HG03103 (cell line): ENCODE measurements around the gene PPP2R1B.
"Not testable (repeated sequence)": the region's sequence is repeated elsewhere in the genome, so short reads cannot be mapped to it uniquely, and the experiment has no call there.

Experiments used
- ATAC-seq: cut with Tn5 transposase; IDR thresholded peaks from one replicate; pipeline ENCODE4 v1.9.1; 2021; ENCODE audit warnings: low read depth; ENCODE audit not compliant: unreplicated experiment

The PPP2R1B gene

GRCh38 chr11:111729071-111729830, 36.9 kb downstream of the PPP2R1B start:
- ATAC-seq, result no peak

- no peak for ATAC-seq
These were observed 38.8 kb downstream of the PPP2R1B start for GRCh38 chr11:111727431-111727830.

GRCh38 chr11:111726301-111726713, 39.9 kb downstream of the PPP2R1B start:
- ATAC-seq, result no peak

- ATAC-seq, result no peak
These were observed 40.6 kb downstream of the PPP2R1B start for GRCh38 chr11:111725621-111726020.

- no peak for ATAC-seq
These were observed 41.5 kb downstream of the PPP2R1B start for GRCh38 chr11:111724615-111725129.

GRCh38 chr11:111723595-111723994, 42.6 kb downstream of the PPP2R1B start:
- no peak for ATAC-seq

GRCh38 chr11:111722501-111722900, 43.7 kb downstream of the PPP2R1B start:
- ATAC-seq, result no peak

GRCh38 chr11:111720801-111721494, 45.2 kb downstream of the PPP2R1B start:
- no peak for ATAC-seq

GRCh38 chr11:111719379-111719778, 46.8 kb downstream of the PPP2R1B start:
- no peak for ATAC-seq

- no peak for ATAC-seq
These were observed 47.3 kb downstream of the PPP2R1B start for GRCh38 chr11:111718859-111719258.

- no peak for ATAC-seq
These were observed 47.8 kb downstream of the PPP2R1B start for GRCh38 chr11:111718436-111718835.

- not testable (repeated sequence) for ATAC-seq
These were observed 48.5 kb downstream of the PPP2R1B start for GRCh38 chr11:111717660-111718059.

- no peak for ATAC-seq
These were observed 50.9 kb downstream of the PPP2R1B start for GRCh38 chr11:111715142-111715816.

- ATAC-seq, result no peak
These were observed 51.7 kb downstream of the PPP2R1B start for GRCh38 chr11:111714522-111714921.

- no peak for ATAC-seq
These were observed 58.5 kb downstream of the PPP2R1B start for GRCh38 chr11:111707691-111708067.

GRCh38 chr11:111707039-111707690, 59.0 kb downstream of the PPP2R1B start:
- no peak for ATAC-seq

GRCh38 chr11:111703576-111703975, 62.6 kb downstream of the PPP2R1B start:
- ATAC-seq, result no peak

GRCh38 chr11:111702623-111703022, 63.6 kb downstream of the PPP2R1B start:
- no peak for ATAC-seq

- ATAC-seq, result no peak
These were observed 66.0 kb downstream of the PPP2R1B start for GRCh38 chr11:111700162-111700561.

- no peak for ATAC-seq
These were observed 66.5 kb downstream of the PPP2R1B start for GRCh38 chr11:111699579-111700156.
